Stimulated activated effector memory CD8-positive, alpha-beta T cell treated with anti-CD3 and anti-CD28 coated beads, Interleukin-12 subunit alpha, Interleukin-12 subunit beta, amount 100 ng/mL, for 72 hours (primary cell): ENCODE data around the gene OR5T1.

Experiments
- ATAC-seq: fragments of 150-1000 bp; cut with Tn5 transposase; 2 replicates; pipeline ENCODE4 v1.10.0; 2021
- DNase-seq, 2 donors: peaks; one replicate each; pipeline ENCODE4 v3.0.0; 2021 to 2022; ENCODE audit warnings: low spot score in 2 of 2
- H3K27ac Mint-ChIP-seq: one replicate; pipeline ENCODE4 v1.8.0; 2022; ENCODE audit warnings: mild to moderate bottlenecking, mixed read lengths
- H3K36me3 Mint-ChIP-seq: one replicate; pipeline ENCODE4 v1.8.0; 2022; ENCODE audit warnings: mild to moderate bottlenecking, mixed read lengths
- H3K4me1 Mint-ChIP-seq: one replicate; pipeline ENCODE4 v1.8.0; 2022; ENCODE audit warnings: mixed read lengths
- H3K4me3 Mint-ChIP-seq: one replicate; pipeline ENCODE4 v1.8.0; 2022; ENCODE audit warnings: mild to moderate bottlenecking, mixed read lengths
- H3K9me3 Mint-ChIP-seq: one replicate; pipeline ENCODE4 v1.8.0; 2022; ENCODE audit warnings: mixed read lengths

Gene OR5T1

GRCh38 chr11:56273854-56274253 lies at the start of gene OR5T1:
Gene OR5T1 (plus strand): TSS chr11:56274154. CDS start chr11:56275639, 1,485 bp downstream.
- Mint-ChIP-seq H3K4me1 (no peaks in the 10 kb centered on the region), H3K9me3 (peaks cover 15% of the 10 kb centered on the region), H3K36me3 (no peaks in the 10 kb centered on the region), H3K4me3 (no peak within 1 kb of the TSS), H3K27ac (no peak within 1 kb of the TSS)
- DNase-seq (no peak), ATAC-seq (no peak)

GRCh38 chr11:56234155-56234554 lies 39.8 kb upstream of the OR5T1 start, which contains the start of gene OR5T2:
Gene OR5T2 (minus strand): TSS chr11:56234255. CDS start chr11:56233062, 1,193 bp downstream.
- Mint-ChIP-seq H3K4me1 (no peaks in the 10 kb centered on the region), H3K27ac (no peak within 1 kb of the TSS), H3K9me3 (peaks cover 13% of the 10 kb centered on the region), H3K4me3 (no peak within 1 kb of the TSS), H3K36me3 (no peaks in the 10 kb centered on the region)
- DNase-seq (no peak), ATAC-seq (no peak)

GRCh38 chr11:56251954-56252353 lies 22.0 kb upstream of the OR5T1 start, which contains the start of gene OR5T3:
Gene OR5T3 (plus strand): TSS chr11:56252254. CDS start chr11:56252254, 0 bp downstream.
- ATAC-seq (no peak), DNase-seq (no peak)
- Mint-ChIP-seq H3K27ac (no peak within 1 kb of the TSS), H3K4me1 (no peaks in the 10 kb centered on the region), H3K36me3 (no peaks in the 10 kb centered on the region), H3K9me3 (peaks cover 15% of the 10 kb centered on the region), H3K4me3 (no peak within 1 kb of the TSS)

GRCh38 chr11:56271092-56271491 lies 2.9 kb upstream of the OR5T1 start:
- Mint-ChIP-seq H3K27ac (no peak overlapping the region), H3K9me3 (peaks cover 13% of the 10 kb centered on the region), H3K4me1 (no peaks in the 10 kb centered on the region), H3K36me3 (no peaks in the 10 kb centered on the region), H3K4me3 (no peak overlapping the region)
- ATAC-seq (no peak), DNase-seq (no peak)

- Mint-ChIP-seq H3K4me3 (no peak within 1 kb of the TSS), H3K9me3 (peaks cover 21% of the 10 kb centered on the region), H3K4me1 (no peaks in the 10 kb centered on the region), H3K36me3 (no peaks in the 10 kb centered on the region), H3K27ac (no peak within 1 kb of the TSS)
- DNase-seq (no peak), ATAC-seq (no peak)
Measured at GRCh38 chr11:56292154-56292553, 18.2 kb downstream of the OR5T1 start, which contains the start of gene OR8H1. Gene OR8H1 (minus strand): TSS chr11:56292254. CDS start chr11:56291062, 1,192 bp downstream.

- H3K36me3 Mint-ChIP-seq: no peaks in the 10 kb centered on the region
- no peak overlapping the region for H3K27ac Mint-ChIP-seq
- DNase-seq (no peak), ATAC-seq (no peak)
- H3K4me3 Mint-ChIP-seq: no peak overlapping the region
- H3K4me1 Mint-ChIP-seq: no peaks in the 10 kb centered on the region
- H3K9me3 Mint-ChIP-seq: peaks cover 22% of the 10 kb centered on the region
Measured at GRCh38 chr11:56296898-56297297, 22.9 kb downstream of the OR5T1 start.

GRCh38 chr11:56307836-56308235 lies 33.9 kb downstream of the OR5T1 start:
- Mint-ChIP-seq H3K9me3 (peaks cover 52% of the 10 kb centered on the region), H3K4me1 (no peaks in the 10 kb centered on the region), H3K36me3 (no peaks in the 10 kb centered on the region), H3K27ac (no peak overlapping the region), H3K4me3 (no peak overlapping the region)
- ATAC-seq: no peak
- DNase-seq: no peak

- H3K36me3 Mint-ChIP-seq: no peaks in the 10 kb centered on the region
- no peak for DNase-seq
- no peak within 1 kb of the TSS for H3K4me3 Mint-ChIP-seq
- H3K4me1 Mint-ChIP-seq: no peaks in the 10 kb centered on the region
- no peak within 1 kb of the TSS for H3K27ac Mint-ChIP-seq
- no peak for ATAC-seq
- H3K9me3 Mint-ChIP-seq: peaks cover 32% of the 10 kb centered on the region
Measured at GRCh38 chr11:56314844-56315243, 40.9 kb downstream of the OR5T1 start, which contains the start of gene OR8K3. Gene OR8K3 (plus strand): TSS chr11:56315144. CDS start chr11:56318307, 3,163 bp downstream.
